Tibial nerve (tissue), 4 donors: ENCODE measurements around the gene FAM241A.

Source experiments
- EP300 ChIP-seq, 2 donors: sonication (generic); formaldehyde crosslinking; IDR thresholded peaks; one replicate each; pipeline ENCODE4 v1.6.1; 2017; ENCODE audit warnings: antibody characterized with exemption in 2 of 2, mild to moderate bottlenecking in 1 of 2
- POLR2A ChIP-seq, 2 donors: fragments of 450-650 bp; IDR thresholded peaks; one replicate each; pipeline ENCODE4 v1.6.1; 2017; ENCODE audit warnings: antibody characterized with exemption in 2 of 2, mild to moderate bottlenecking in 2 of 2, moderate library complexity in 2 of 2
- TF ChIP-seq, protein P1 (sequence below), 5 experiments: fragments of 200-600 bp in 3 of 5; fragments of 450-650 bp in 2 of 5; sonication (generic) in 3 of 5; IDR thresholded peaks; one replicate each; pipeline ENCODE4 v1.5.1; 2016 to 2019; ENCODE audit warnings: antibody characterized with exemption in 5 of 5, mild to moderate bottlenecking in 3 of 5, moderate library complexity in 2 of 5

DNA sequence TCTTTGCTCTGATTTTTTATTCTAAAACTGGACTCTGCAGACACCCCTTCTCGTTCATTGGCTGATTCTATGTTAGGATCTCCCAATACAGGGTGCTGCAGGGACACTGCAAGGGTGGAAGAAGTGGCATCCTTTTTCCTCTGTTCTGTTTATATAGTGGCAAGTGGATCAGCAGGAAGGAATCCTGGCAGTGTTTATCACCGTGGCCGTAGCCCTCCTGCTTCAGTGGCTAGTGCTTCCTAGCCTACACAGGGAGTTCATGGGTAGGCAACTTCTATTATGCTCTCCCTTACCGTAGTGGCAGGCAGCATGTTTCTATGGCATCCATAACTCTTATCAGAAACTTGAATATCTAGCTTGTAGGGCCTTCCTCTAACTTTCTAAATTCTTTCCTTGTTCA lies 79.9 kb downstream of the FAM241A start:
- TF ChIP-seq, protein P1, sequence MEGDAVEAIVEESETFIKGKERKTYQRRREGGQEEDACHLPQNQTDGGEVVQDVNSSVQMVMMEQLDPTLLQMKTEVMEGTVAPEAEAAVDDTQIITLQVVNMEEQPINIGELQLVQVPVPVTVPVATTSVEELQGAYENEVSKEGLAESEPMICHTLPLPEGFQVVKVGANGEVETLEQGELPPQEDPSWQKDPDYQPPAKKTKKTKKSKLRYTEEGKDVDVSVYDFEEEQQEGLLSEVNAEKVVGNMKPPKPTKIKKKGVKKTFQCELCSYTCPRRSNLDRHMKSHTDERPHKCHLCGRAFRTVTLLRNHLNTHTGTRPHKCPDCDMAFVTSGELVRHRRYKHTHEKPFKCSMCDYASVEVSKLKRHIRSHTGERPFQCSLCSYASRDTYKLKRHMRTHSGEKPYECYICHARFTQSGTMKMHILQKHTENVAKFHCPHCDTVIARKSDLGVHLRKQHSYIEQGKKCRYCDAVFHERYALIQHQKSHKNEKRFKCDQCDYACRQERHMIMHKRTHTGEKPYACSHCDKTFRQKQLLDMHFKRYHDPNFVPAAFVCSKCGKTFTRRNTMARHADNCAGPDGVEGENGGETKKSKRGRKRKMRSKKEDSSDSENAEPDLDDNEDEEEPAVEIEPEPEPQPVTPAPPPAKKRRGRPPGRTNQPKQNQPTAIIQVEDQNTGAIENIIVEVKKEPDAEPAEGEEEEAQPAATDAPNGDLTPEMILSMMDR (IDR thresholded peaks at IDR 0.05) = no peak
- TF ChIP-seq POLR2A (IDR thresholded peaks at IDR 0.05) (no peak), EP300 (IDR thresholded peaks at IDR 0.05) (no peak)
